HTERT RPE-1 (cell line): ENCODE data around the gene OR52L1.
"Not testable (repeated sequence)": the region's sequence is repeated elsewhere in the genome, so short reads cannot be mapped to it uniquely, and the experiment has no call there.

Source experiments
- in situ Hi-C: fragments of 300-500 bp; cut with MboI; formaldehyde crosslinking; loops from 4 replicates; pipeline ENCODE4 v1.14.3; 2020; ENCODE audit warnings: low sequenced_read_pairs

The OR52L1 gene

DNA sequence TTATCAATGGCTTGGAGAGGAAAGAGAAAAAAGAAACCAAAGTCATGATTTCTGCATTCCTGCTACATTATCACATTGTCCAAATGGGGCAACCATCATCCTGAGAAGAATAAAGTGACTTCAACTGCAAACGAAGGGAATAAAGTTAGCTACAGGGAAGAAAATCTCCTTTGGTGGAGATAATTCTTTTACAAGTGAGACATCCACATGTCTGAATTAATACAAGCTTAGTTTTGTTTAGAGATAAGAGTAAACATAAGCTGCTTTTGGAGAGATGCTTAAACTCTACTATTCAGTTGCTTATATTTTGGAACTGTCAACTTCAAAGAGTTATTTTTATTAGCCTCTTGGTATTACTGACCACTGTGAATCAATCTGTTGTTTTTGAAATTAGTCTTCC is at the start of gene OR52L1:
Gene OR52L1, minus strand, starts transcription at position 101 of the 400 bp plus-strand sequence. Its CDS starts 55 bp downstream, at position 46.
- in situ Hi-C loops: no loop called here

DNA sequence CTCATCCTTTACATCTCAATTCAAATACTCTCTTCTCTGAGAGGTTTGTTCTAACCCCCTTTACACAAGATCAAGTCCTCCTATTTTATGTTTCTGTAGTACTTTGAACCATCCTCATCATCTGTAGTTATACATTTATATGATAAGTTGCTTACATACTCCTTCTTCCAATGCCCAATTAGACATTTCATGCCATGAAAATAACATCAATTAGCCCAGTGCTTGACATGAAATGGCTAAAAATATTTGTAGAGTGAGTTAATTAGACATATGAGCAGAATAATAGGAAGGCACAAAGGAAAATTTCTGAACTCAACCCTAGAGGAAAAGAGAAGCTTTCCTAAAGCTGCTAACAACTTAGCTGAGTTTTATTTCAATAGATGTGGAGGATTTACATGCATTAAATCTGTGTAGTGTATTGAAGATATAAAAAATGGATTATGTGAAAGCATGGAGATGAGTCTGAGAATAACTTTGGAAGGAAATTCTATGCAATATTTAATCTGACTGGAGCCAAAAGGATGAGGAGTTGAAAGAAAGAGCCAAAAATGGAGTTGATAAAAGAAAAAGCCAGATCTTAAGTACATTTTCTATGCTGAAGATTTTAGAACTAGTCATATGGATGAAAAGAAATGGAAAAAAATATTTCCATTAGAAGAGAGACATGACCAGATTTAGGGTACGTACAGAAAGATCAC is 44.1 kb upstream of the OR52L1 start, which contains the start of gene OR56A1:
Gene OR56A1, minus strand, starts transcription at position 51 of the 698 bp plus-strand sequence. CDS start 3,066 bp downstream, outside the sequence.
- in situ Hi-C loops: no loop called here

DNA sequence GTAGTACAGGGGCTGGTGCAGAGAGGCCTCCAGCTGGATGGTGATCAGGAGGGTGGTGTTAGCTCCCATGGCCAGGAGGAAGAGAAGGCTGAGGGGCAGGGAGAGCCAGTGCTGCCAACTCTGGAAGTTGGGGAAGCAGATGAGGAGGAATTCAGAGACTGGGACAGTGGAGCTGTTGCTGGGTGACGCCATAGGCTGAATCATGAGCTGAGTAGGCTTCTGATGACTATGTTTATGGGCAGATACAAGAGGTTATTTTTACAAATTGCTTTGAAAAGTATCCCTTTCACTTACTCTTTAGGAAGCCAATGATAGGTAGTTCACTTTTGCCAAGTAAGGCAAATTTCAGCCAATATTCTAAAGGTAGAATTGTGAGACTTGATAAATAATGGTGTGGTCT is 40.7 kb upstream of the OR52L1 start:
- in situ Hi-C loops: no loop called here

DNA sequence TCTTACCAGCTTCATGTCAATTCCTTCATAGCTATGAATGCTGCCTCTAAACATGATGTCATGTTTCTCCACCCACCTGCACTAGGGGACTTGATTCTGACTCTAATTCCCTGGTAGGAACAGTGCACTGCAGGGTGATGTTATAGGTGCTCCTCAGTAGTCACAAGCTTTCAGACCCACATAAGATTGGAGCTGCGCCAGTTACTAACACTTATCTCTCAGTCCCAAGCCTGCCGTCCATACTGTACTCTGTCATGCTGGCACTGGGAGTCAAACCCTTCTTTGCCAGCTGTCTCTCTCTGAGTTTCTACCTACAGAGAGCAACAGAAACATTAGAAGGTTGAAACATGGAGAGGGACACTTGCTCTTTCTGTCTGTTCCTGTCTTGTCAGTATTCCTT is 38.3 kb upstream of the OR52L1 start:
- in situ Hi-C loops: no loop called here

DNA sequence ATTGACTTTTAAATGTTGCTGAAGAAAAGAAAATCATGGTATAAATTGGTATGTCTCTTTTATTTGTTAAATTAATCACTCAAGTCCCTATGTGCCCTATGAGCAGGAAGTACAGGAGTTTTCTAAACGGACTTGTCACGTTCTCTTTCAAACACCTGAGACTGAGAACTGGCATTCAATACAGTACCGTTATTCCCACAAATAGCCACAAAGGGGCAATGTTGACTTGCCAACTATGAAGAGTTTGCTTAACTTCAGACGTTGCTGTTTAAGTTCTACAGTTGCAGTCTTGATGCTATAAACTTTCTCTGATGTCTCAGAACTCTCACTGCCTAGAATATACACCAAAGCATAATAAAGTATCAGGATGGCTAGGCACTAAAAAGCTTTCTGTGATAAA is 36.2 kb upstream of the OR52L1 start:
- in situ Hi-C loops: no loop called here

DNA sequence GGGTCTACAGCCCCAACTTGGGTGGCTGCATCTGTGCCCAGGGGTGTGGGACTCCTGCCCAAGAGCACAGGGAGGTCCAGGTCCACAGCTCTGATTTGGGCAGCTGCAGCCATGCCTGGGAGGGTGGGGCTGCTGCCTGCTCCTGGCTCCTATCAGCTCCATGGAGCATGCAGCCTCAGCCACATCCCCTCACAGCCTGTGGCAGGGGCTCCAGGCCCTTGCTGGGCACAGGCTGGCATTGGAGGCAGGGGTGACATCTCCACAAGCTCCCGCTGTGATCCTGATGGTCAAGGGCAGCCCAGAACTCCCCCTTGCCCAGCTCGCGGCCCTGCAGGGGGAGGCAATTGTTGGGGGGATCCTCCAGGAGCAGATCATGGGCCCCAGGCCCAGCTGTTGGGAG is 26.3 kb upstream of the OR52L1 start:
- in situ Hi-C loops: no loop called here

DNA sequence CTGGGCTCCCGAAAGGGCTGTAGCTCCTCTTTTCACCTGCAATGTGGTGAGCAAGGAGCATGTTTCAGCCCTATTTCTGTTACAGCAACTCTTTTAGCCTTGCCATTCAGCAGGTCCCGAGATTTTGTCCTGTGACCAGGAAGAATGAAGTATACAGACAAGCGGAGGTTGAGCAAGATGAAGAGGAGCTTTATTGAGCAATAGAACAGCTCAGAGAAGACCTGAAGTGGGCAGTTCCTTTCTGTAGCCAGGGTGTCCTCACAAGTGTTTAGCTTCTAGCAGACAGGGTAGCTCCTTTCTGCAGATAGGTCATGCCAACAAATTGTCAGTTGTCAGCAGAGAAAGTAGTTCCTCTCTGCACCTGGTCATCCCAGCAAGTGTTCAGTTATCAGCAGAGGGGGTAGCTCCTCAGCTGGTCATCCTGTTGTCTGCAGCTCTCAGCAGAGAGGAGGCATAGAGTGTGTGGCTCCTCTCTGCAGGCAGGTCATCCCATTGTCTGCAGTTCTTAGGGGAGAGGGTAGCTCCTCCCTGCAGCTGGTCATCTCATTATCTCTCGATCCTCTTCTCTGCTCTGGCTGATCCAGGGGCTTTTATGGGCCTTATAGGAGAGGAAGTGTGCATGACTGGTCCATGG is 25.4 kb upstream of the OR52L1 start:
- in situ Hi-C loops: no loop called here

DNA sequence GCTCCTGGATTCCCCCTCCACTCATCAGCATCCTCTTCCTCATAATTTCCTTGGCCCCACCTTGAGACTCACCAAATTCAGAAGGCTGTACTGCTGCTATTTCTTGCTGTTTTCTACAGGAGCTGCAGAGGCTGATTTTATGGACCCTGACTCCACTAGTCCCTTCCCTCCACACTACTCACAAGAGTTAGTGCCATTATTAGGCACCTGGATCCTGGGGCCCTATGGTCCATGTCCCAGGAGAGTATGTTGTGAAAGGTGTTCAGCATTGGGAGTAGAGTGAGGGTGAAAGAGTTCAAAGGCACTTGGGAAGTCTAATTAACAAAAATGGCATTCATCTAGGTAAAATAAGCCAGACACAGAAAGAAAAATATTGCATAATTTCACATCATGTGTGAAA is 20.1 kb upstream of the OR52L1 start, which contains the start of gene OR56A4:
Gene OR56A4, minus strand, starts transcription at position 101 of the 400 bp plus-strand sequence. CDS start 3,954 bp downstream, outside the sequence.
- in situ Hi-C loops: no loop called here

DNA sequence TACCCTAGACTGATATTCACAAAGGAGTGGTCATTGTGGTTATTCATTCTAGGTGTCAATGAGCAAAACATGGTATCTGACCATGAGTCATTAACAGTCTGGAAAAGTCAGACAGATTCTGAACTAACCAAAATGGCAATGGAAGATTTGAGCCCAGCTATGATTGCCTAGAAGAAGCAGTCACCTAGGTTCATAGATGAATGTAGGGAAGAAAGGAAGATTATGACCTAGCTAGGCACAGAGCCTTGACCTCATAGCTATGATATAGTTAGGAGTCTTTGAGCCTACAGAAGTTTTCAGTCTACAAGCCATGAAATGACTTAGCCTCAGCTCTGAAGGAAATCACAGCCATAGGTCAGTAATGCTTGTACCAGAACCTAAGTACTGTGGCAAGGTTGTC is 19.6 kb upstream of the OR52L1 start:
- in situ Hi-C loops: no loop called here

DNA sequence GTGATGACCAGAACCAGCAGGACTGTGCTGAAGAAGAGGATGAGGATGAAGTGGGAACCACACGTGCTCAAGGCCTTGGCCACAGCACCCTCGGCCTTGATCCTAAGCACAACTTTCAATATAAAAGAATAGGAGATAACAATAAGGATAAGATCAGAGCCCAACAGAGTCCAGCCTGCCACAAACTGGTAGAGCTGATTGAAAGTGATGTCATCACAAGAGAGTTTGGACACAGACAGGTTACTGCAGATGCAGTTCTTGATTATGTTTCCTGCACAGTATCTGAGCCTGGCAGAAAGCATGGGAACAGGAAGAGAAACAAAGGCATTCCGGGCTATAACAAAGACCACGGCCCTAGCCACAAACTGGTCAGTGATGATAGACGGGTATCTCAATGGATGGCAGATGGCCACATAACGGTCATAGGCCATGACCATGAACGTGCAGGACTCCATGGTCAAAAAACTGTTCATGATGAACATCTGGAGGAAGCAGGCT is 15.5 kb upstream of the OR52L1 start:
- in situ Hi-C loops: no loop called here

DNA sequence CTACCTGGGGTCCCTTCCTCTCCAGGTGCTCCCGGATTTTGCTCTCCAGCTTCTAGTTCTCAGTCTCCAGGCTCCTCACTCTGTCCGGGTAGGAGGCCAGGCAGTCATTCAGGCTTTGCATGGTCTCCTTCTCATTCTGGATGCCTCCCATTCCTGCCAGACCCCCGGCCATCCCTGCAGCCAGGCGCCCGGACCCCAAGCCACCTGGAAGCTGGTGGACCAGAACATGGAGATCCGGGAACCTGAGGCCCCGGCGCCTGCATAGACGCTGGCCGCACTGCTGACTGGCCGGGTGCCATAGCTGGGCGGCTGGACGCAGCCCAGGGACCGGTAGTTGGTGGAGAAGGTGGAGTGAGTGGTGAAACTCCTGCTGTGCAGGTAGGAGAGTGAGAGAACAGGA is 8.0 kb upstream of the OR52L1 start:
- in situ Hi-C loops: no loop called here

DNA sequence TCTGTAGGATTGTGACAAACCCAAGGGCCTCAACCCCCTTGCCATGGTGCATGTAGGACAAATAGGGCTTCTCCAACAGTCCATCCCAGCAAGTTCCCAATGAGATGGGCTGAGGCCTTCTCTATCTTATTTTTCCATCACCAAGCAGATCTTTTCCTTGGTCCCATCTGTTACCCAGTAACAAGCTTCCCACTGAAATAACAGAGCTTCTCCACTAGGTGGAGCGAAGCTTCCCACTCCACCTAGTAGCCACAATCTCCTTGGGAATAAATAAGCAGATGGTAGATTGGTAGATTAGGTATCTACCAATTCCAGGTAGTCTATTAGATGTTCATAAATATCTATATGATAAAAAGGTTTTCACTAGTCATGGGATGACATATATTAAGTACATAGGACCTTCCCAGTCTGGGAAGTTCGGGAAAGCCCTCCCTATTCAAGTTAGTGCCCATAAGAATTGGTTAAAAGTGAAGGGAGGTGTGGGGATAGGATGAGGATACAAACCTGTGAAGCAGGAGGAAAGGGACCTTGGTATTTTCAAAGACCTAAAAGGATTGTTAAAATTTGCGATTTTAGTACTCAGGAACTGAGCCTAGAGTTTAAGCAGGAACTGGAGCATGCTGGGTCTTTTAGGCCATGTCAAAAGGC is 5.9 kb upstream of the OR52L1 start:
- in situ Hi-C loops: no loop called here

DNA sequence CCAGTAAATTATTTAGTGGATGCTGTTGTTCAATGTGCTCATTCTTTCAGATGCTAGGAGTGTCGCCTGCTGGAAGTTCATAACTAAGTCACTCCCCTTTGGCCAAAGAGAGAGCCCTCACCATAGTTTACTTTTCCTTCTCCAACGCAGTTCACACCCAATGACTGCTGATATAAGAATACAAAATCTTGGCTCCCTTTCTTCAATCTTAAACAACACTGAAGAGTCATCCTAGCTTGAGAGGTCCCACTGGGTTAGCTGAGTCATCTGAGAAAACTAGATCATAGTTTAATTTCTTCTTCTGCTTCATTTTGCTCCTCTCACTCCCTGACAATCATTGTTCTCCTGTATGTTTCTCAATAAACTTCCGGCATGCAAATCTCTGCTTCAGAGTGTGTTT is 5.4 kb upstream of the OR52L1 start:
- in situ Hi-C loops: no loop called here

DNA sequence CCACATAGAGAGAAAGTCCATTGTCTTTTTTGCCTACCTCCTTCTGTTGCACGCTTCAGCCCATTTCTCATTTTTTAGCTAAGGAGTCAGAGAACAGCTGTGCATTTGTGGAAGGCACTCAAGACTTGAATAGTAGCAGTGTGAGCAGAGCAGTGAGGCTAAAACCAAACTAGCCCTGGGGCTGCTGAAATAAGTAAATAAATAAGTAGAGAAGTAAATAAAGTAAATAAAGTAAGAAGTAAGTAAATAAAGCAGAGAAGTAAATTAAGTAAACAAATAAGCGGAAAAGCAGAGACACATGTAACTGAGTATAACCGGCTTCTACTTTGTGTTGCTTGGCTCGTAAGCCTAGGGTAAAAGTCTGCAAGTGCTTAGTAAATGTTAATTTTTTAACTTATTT is 2.4 kb upstream of the OR52L1 start:
- in situ Hi-C loops: no loop called here

DNA sequence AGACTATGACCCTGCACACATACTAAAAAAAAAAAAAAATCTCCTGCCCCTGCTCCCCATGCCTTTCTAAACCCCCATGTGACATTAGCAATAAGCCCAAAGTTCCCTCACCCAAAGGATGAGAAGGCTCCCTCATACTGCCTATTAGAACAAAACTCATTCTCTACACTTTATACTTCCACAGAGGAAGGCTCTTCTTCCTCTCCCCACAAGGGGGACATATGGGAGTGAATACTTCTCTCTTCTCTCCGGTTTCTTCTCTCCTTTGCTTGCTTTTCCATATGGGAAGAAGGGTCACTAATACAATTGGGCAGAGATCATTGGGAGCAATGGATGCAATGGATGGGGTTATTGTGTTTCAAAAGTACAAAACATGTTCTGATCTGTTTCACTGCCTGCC is 3.3 kb downstream of the OR52L1 start:
- in situ Hi-C loops: no loop called here

DNA sequence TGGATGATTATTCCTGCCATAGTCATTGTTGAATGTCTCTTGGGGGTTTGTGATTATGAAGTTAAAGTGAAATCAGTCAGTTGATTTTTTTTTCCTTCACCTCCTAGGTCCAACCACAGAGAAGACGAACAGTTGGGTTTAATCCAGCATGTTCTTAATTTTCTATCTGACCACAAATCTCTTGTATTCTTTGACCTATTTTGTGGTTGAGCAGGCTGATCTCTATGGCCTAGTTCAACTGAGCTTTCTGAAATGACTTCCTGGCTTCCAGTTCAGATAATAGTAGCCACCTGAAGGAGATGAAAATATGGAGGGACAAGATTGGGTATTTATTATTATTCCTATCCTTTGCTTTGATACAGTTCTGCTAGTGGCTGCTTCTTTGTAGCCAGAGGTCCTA is 13.3 kb downstream of the OR52L1 start:
- in situ Hi-C loops: no loop called here

DNA sequence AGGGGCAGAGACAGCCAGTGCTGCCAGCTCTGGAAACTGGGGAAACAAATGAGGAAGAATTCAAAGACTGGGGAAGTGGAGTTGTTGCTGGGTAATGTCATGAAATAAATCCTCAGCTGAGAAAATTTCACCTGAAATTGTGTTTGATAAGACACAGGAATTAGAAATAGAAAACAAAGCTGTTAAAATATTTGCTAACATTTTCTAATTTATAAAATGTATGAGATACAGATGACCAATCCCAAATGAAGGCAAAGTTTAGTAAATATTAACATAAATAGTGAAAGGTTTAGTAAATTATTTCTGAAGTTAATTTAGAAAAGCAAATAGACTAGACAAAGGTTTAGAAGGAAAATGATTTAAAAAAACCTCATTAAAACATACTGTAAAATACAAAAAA is 18.4 kb downstream of the OR52L1 start, which contains the start of gene OR56A5:
Gene OR56A5, minus strand, starts transcription at position 101 of the 400 bp plus-strand sequence. Its CDS starts 0 bp downstream, at position 101.
- in situ Hi-C loops: no loop called here

DNA sequence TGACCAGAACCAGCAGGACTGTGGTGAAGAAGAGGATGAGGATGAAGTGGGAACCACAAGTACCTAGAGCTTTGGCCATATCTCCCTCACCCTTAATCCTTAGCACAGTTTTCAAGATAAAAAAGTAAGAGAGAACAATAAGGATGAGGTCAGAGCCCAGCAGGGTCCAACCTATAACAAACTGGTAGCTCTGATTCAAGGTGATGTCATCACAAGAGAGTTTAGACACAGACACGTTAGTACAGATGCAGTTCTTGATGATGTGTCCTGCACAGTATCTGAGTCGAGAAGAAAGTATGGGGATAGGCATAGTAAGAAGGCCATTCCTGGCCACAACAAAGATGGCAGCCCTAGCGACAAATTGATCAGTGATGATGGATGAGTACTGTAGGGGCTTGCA is 19.1 kb downstream of the OR52L1 start:
- in situ Hi-C loops: no loop called here

DNA sequence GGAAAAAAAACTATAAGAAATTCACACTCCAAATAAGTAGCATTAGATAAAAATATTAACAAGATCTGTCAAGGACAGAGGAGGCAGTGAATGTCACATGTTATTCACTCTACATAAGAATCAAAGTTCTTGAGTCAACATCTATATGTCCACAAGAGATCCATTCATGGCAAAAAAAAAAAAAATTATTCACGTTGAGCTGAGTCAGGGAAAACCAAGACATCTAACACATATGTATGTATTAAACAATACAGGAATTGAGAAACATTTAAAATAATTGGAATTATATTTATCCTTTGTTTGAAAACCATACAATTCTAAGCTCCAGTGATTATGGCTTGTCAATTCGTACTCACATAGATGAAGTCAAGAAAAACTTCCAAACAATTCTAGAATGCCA is 19.8 kb downstream of the OR52L1 start:
- in situ Hi-C loops: no loop called here

DNA sequence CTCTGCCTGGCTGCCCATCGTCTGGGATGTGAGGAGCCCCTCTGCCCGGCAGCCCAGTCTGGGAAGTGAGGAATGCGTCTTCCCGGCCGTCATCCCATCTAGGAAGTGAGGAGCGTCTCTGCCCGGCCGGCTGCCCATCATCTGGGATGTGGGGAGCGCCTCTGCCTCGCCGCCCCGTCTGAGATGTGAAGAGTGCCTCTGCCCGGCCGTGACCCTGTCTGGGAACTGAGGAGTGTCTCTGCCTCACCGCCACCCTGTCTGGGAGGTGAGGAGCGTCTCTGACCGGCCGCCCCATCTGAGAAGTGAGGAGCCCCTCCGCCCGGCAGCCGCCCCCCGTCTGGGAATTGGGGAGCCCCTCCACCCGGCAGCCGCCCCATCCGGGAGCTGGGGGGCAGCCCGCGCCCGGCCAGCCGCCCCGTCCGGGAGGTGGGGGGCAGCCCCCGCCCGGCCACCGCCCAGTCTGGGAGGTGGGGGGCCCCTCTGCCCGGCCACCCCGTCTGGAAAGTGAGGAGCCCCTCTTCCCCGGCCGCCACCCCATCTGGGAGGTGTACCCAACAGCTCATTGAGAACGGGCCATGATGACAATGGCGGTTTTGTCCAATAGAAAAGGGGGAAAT is 26.0 kb downstream of the OR52L1 start:
- in situ Hi-C loops: not testable (repeated sequence)

DNA sequence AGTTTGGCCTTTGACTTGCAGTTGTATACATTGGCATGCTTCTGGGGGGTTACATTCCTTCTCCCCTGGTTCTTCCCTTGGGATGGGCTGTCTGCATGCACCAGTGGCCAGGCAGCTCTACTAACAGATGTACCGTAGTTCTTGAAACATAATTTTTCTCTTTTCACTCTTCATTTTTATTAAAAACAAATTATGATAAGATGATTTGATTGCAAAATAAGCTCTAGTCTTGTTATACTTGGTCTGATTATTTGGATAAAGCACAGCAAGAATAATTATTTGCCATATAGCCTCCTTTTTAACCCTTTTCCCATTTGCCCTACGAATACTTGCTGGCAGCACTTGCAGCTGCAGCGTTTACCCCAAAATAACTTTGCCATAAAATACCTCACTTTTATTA is 31.2 kb downstream of the OR52L1 start:
- in situ Hi-C loops: no loop called here
